Measurements from ENCODE around the gene FAM135A. TPM values are rescaled to one million over a fixed set of nuclear protein-coding genes. Genes with fewer than 3 reads are reported as not detected.

Gene FAM135A
- total RNA-seq, 2 donors from 2014 or later, result 25.8 to 34.0 TPM

DNA sequence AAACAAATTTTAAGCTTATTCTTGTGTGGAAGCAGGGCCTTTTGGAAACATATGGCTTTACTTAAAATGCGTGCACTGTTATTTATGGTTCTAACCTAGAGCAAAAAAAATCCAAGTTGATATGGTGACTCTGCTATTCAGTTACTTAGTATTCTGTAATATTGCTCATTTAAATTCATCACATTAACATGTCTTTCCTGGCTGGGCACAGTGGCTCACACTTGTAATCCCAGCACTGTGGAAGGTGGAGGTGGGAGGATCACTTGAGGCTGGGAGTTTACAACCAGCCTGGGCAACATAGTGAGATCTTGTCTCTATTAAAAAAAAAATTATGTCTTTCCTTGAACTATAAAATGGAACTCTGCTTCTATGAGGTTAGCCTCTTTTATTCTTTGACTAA is 95.6 kb downstream of the FAM135A start:
- Histone ChIP-seq H3K9me3 (ENCODE audit: control insufficient read depth, low read length) (peaks cover 8% of the 10 kb centered on the region), H3K27ac (ENCODE audit: low read depth, low read length) (no peak overlapping the region), H3K9ac (ENCODE audit: extremely low read depth, low read length, poor library complexity, severe bottlenecking) (no peak overlapping the region), H3K4me3 (ENCODE audit: low read length) (no peak overlapping the region), H3K4me1 (ENCODE audit: control insufficient read depth, insufficient read depth, low read length) (no peaks in the 10 kb centered on the region), H3K27me3 (ENCODE audit: control insufficient read depth, insufficient read depth, low read length, poor library complexity, severe bottlenecking) (no peaks in the 10 kb centered on the region), H3K36me3 (ENCODE audit: control insufficient read depth, insufficient read depth, low read length) (peaks cover 16% of the 10 kb centered on the region)
- H3K27me3 Mint-ChIP-seq (ENCODE audit: insufficient read depth), result no peaks in the 10 kb centered on the region
- H3K4me1 Mint-ChIP-seq, result no peaks in the 10 kb centered on the region
- 89 to 100% methylated on average over 1 of the region's 1 CpG for WGBS, 2 experiments (ENCODE audit: insufficient coverage in 1 of 2, insufficient read length in 1 of 2)
- H3K36me3 Mint-ChIP-seq (ENCODE audit: low read depth), result peaks cover 19% of the 10 kb centered on the region
- TF ChIP-seq, protein P1, sequence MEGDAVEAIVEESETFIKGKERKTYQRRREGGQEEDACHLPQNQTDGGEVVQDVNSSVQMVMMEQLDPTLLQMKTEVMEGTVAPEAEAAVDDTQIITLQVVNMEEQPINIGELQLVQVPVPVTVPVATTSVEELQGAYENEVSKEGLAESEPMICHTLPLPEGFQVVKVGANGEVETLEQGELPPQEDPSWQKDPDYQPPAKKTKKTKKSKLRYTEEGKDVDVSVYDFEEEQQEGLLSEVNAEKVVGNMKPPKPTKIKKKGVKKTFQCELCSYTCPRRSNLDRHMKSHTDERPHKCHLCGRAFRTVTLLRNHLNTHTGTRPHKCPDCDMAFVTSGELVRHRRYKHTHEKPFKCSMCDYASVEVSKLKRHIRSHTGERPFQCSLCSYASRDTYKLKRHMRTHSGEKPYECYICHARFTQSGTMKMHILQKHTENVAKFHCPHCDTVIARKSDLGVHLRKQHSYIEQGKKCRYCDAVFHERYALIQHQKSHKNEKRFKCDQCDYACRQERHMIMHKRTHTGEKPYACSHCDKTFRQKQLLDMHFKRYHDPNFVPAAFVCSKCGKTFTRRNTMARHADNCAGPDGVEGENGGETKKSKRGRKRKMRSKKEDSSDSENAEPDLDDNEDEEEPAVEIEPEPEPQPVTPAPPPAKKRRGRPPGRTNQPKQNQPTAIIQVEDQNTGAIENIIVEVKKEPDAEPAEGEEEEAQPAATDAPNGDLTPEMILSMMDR (conservative IDR thresholded peaks at IDR 0.05), result no peak
- no peak overlapping the region for H3K27ac Mint-ChIP-seq
- H3K9me3 Mint-ChIP-seq, result peaks cover 7% of the 10 kb centered on the region
- DNase-seq, result no peak
- H3K4me3 Mint-ChIP-seq, result no peak overlapping the region

DNA sequence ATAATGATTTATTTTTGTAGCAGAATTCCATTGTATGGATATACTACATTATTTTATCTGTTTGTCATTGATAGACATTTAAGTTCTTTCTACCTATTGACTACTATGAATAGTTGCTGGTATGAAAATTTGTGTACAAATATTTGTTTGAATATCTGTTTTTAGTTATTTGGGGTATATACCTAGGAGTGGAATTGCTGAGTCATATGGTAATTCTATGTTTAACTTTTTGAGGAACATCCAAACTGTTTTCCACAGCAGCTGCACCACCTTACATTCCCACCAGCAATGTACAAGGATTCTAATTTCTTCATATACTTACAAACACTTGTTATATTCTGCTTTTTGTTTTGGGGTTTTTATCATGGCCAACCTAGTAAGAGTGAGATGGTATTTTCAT is 97.3 kb downstream of the FAM135A start:
- DNase-seq, result no peak
- Mint-ChIP-seq H3K4me1 (no peaks in the 10 kb centered on the region), H3K9me3 (no peaks in the 10 kb centered on the region), H3K36me3 (ENCODE audit: low read depth) (peaks cover 18% of the 10 kb centered on the region), H3K4me3 (no peak overlapping the region), H3K27me3 (ENCODE audit: insufficient read depth) (no peaks in the 10 kb centered on the region), H3K27ac (no peak overlapping the region)
- H3K4me3 ChIP-seq (ENCODE audit: low read length), result no peak overlapping the region
- no peaks in the 10 kb centered on the region for H3K27me3 ChIP-seq (ENCODE audit: control insufficient read depth, insufficient read depth, low read length, poor library complexity, severe bottlenecking)
- TF ChIP-seq, protein P1 (conservative IDR thresholded peaks at IDR 0.05), result no peak
- no peak overlapping the region for H3K9ac ChIP-seq (ENCODE audit: extremely low read depth, low read length, poor library complexity, severe bottlenecking)
- H3K27ac ChIP-seq (ENCODE audit: low read depth, low read length), result no peak overlapping the region
- no peaks in the 10 kb centered on the region for H3K9me3 ChIP-seq (ENCODE audit: control insufficient read depth, low read length)
- no peaks in the 10 kb centered on the region for H3K4me1 ChIP-seq (ENCODE audit: control insufficient read depth, insufficient read depth, low read length)
- H3K36me3 ChIP-seq (ENCODE audit: control insufficient read depth, insufficient read depth, low read length), result peaks cover 5% of the 10 kb centered on the region

DNA sequence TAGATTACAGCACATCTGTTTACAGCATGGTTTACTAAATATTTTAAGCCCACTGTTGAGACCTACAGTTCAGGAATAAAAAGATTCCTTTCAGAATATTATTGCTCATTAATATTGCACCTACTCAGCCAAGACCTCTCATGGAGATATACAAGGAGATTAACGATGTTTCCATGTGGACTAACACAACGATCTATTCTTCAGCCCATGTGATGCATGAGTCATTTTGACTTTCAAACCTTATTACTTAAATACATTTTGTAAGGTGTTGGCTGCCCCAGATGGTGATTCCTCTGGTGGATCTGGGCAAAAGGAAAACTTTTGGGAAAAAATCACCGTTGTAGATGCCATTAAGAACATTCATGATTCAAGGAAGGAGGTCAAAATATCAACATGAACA is 105.4 kb downstream of the FAM135A start:
- H3K9me3 ChIP-seq (ENCODE audit: control insufficient read depth, low read length), result no peaks in the 10 kb centered on the region
- no peaks in the 10 kb centered on the region for H3K27me3 ChIP-seq (ENCODE audit: control insufficient read depth, insufficient read depth, low read length, poor library complexity, severe bottlenecking)
- no peak for DNase-seq
- H3K36me3 Mint-ChIP-seq (ENCODE audit: low read depth), result peaks cover 21% of the 10 kb centered on the region
- TF ChIP-seq, protein P1 (conservative IDR thresholded peaks at IDR 0.05), result no peak
- H3K4me1 Mint-ChIP-seq, result peaks cover 13% of the 10 kb centered on the region
- H3K9me3 Mint-ChIP-seq, result no peaks in the 10 kb centered on the region
- H3K4me3 Mint-ChIP-seq, result no peak overlapping the region
- H3K27ac ChIP-seq (ENCODE audit: low read depth, low read length), result no peak overlapping the region
- no peaks in the 10 kb centered on the region for H3K36me3 ChIP-seq (ENCODE audit: control insufficient read depth, insufficient read depth, low read length)
- no peak overlapping the region for H3K9ac ChIP-seq (ENCODE audit: extremely low read depth, low read length, poor library complexity, severe bottlenecking)
- H3K4me3 ChIP-seq (ENCODE audit: low read length), result no peak overlapping the region
- WGBS, 2 experiments (ENCODE audit: insufficient coverage in 1 of 2, insufficient read length in 1 of 2), result 90 to 100% methylated on average over 1 to 3 of the region's 3 CpGs
- no peak overlapping the region for H3K27ac Mint-ChIP-seq
- no peaks in the 10 kb centered on the region for H3K27me3 Mint-ChIP-seq (ENCODE audit: insufficient read depth)
- H3K4me1 ChIP-seq (ENCODE audit: control insufficient read depth, insufficient read depth, low read length), result no peaks in the 10 kb centered on the region

Data from endodermal cell (in vitro differentiated cells).